ENCODE measurements around the gene CNPY2.

DNA sequence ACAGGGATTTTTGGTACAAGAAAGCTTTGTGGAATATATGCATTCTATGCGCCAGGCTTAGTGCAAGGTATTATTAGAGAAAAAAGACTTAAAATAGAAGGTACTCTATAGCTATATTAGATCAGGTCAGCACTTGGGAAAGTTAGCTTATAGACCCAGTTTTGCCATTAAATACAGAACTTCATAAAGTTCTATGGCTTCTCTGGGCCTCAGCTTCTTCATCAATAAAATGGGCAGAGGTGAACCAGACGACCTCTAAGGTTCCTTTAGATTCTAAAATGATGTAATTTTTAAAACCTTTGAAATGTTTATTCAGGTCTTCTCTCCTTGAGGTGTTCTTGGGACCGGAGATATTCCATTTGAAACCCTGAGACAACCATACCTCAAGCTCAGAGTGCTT is 7.1 kb downstream of the CNPY2 start:
- TF ChIP-seq, protein P1, sequence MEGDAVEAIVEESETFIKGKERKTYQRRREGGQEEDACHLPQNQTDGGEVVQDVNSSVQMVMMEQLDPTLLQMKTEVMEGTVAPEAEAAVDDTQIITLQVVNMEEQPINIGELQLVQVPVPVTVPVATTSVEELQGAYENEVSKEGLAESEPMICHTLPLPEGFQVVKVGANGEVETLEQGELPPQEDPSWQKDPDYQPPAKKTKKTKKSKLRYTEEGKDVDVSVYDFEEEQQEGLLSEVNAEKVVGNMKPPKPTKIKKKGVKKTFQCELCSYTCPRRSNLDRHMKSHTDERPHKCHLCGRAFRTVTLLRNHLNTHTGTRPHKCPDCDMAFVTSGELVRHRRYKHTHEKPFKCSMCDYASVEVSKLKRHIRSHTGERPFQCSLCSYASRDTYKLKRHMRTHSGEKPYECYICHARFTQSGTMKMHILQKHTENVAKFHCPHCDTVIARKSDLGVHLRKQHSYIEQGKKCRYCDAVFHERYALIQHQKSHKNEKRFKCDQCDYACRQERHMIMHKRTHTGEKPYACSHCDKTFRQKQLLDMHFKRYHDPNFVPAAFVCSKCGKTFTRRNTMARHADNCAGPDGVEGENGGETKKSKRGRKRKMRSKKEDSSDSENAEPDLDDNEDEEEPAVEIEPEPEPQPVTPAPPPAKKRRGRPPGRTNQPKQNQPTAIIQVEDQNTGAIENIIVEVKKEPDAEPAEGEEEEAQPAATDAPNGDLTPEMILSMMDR (IDR thresholded peaks at IDR 0.05), result no peak
- TF ChIP-seq POLR2A (IDR thresholded peaks at IDR 0.05), result no peak
